Measurements from ENCODE around the gene NTPCR. TPM values are rescaled to one million over a fixed set of nuclear protein-coding genes. Genes with fewer than 3 reads are reported as not detected.

NTPCR gene
- total RNA-seq, 1 donor from 2014 or later = 54.5 TPM

DNA sequence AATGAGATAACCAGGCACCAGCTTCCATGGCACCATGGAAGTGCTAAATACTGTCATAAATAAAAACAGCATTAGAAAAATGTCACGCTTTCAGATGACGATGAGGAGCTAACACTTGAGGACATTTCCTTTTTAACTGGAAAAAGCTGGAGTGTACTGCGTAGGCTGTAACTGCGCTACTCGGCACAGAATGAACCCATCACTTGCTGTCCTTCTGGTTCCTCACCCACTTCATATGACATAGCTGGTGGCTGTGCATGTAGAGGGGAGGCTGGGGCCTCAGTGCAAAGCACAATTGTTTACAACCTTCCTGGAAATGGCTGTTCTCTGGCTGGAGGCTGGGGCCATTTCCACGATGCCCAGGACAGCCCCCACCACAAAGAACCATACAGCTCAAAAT lies 55.7 kb downstream of the NTPCR start:
- Histone ChIP-seq H3K79me2 (ENCODE audit: insufficient read depth, low read length) (no peaks in the 10 kb centered on the region), H3K4me1 (ENCODE audit: insufficient read depth, low read length) (no peaks in the 10 kb centered on the region), H3K9ac (ENCODE audit: low read length) (no peak overlapping the region), H3K4me3 (ENCODE audit: insufficient read depth, low read depth, low read length) (no peak overlapping the region), H4K20me1 (ENCODE audit: insufficient read depth, low read length) (no peaks in the 10 kb centered on the region), H3K9me3 (ENCODE audit: insufficient read depth, low read depth, low read length) (no peaks in the 10 kb centered on the region), H3K27ac (ENCODE audit: low read depth, low read length) (no peak overlapping the region), H3K4me2 (ENCODE audit: low read length) (no peak overlapping the region), H3K36me3 (ENCODE audit: insufficient read depth, low read length) (no peaks in the 10 kb centered on the region), H3K27me3 (ENCODE audit: insufficient read depth, low read length) (no peaks in the 10 kb centered on the region), H2AFZ (ENCODE audit: low read depth, low read length) (no peak overlapping the region)
- H3K36me3 Mint-ChIP-seq (ENCODE audit: low read depth, unreplicated experiment) = peaks cover 5% of the 10 kb centered on the region
- H3K9me3 Mint-ChIP-seq (ENCODE audit: unreplicated experiment) = no peaks in the 10 kb centered on the region
- no peak for TF ChIP-seq EZH2 (IDR thresholded peaks at IDR 0.05; ENCODE audit: insufficient read depth, low read length)
- no peak for TF ChIP-seq CTCF (IDR thresholded peaks at IDR 0.05; ENCODE audit: insufficient read depth, low read depth, low read length)
- FAIRE-seq = no peak
- DNase-seq (ENCODE audit: low read depth) = no peak
- H3K27me3 Mint-ChIP-seq (ENCODE audit: low read depth, unreplicated experiment) = no peaks in the 10 kb centered on the region
- no peak overlapping the region for H3K27ac Mint-ChIP-seq (ENCODE audit: unreplicated experiment)
- H3K4me1 Mint-ChIP-seq (ENCODE audit: low read depth, unreplicated experiment) = peaks cover 30% of the 10 kb centered on the region
- H3K4me3 Mint-ChIP-seq (ENCODE audit: unreplicated experiment) = no peak overlapping the region

DNA sequence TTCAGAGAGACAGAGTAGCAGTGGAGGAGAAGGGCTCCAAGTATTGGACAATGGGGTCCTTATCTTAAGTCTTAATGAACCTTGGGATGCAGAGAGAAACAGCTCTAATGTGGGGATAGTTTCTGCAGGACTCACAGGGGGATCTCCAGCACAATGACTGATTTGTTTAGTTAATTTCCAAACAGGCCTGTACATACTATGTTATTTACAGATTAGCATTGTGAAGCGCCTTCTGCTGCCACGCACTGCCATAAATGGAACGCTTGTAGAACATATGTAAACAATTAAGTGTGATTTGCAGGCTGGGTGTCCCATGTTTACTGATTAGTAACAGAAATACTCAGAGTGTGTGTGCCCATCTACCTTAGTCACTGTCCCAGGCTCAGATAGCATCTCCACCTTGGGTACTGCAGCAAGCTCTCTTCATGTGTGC lies 56.1 kb downstream of the NTPCR start:
- Histone ChIP-seq H3K4me1 (ENCODE audit: insufficient read depth, low read length) (no peaks in the 10 kb centered on the region), H3K9me3 (ENCODE audit: insufficient read depth, low read depth, low read length) (no peaks in the 10 kb centered on the region), H3K4me2 (ENCODE audit: low read length) (no peak overlapping the region), H3K27ac (ENCODE audit: low read depth, low read length) (no peak overlapping the region), H3K36me3 (ENCODE audit: insufficient read depth, low read length) (no peaks in the 10 kb centered on the region), H3K9ac (ENCODE audit: low read length) (no peak overlapping the region), H2AFZ (ENCODE audit: low read depth, low read length) (no peak overlapping the region), H4K20me1 (ENCODE audit: insufficient read depth, low read length) (no peaks in the 10 kb centered on the region), H3K79me2 (ENCODE audit: insufficient read depth, low read length) (no peaks in the 10 kb centered on the region), H3K4me3 (ENCODE audit: insufficient read depth, low read depth, low read length) (no peak overlapping the region), H3K27me3 (ENCODE audit: insufficient read depth, low read length) (no peaks in the 10 kb centered on the region)
- peaks cover 30% of the 10 kb centered on the region for H3K4me1 Mint-ChIP-seq (ENCODE audit: low read depth, unreplicated experiment)
- FAIRE-seq (no peak), DNase-seq (ENCODE audit: low read depth) (no peak)
- no peaks in the 10 kb centered on the region for H3K9me3 Mint-ChIP-seq (ENCODE audit: unreplicated experiment)
- H3K27me3 Mint-ChIP-seq (ENCODE audit: low read depth, unreplicated experiment) = no peaks in the 10 kb centered on the region
- H3K4me3 Mint-ChIP-seq (ENCODE audit: unreplicated experiment) = no peak overlapping the region
- H3K27ac Mint-ChIP-seq (ENCODE audit: unreplicated experiment) = no peak overlapping the region
- peaks cover 5% of the 10 kb centered on the region for H3K36me3 Mint-ChIP-seq (ENCODE audit: low read depth, unreplicated experiment)
- TF ChIP-seq CTCF (IDR thresholded peaks at IDR 0.05; ENCODE audit: insufficient read depth, low read depth, low read length) (no peak), EZH2 (IDR thresholded peaks at IDR 0.05; ENCODE audit: insufficient read depth, low read length) (no peak)

DNA sequence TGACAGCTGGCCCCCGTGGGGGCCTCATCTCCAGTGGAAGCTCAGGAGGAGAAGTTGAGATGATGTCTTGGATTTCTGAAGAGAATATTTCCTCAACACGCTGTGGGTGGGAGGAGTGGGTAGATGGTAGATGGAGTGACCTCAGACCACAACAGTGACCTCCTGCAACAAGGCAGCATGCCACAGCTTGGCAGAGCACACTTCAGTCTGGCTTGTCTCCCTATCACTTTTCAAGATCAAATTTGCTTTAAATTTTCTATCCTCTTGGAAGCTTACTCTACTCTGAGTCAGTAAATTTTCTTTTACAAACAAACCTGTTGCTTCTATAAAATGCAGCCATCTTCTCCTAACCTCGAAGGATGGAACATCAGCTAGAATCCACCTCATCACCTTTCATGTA lies 59.7 kb downstream of the NTPCR start:
- Histone ChIP-seq H3K4me3 (ENCODE audit: insufficient read depth, low read depth, low read length) (no peak overlapping the region), H3K4me1 (ENCODE audit: insufficient read depth, low read length) (no peaks in the 10 kb centered on the region), H3K4me2 (ENCODE audit: low read length) (no peak overlapping the region), H4K20me1 (ENCODE audit: insufficient read depth, low read length) (no peaks in the 10 kb centered on the region), H3K27me3 (ENCODE audit: insufficient read depth, low read length) (no peaks in the 10 kb centered on the region), H3K9me3 (ENCODE audit: insufficient read depth, low read depth, low read length) (no peaks in the 10 kb centered on the region), H3K36me3 (ENCODE audit: insufficient read depth, low read length) (peaks cover 3% of the 10 kb centered on the region), H3K9ac (ENCODE audit: low read length) (no peak overlapping the region), H3K27ac (ENCODE audit: low read depth, low read length) (no peak overlapping the region), H2AFZ (ENCODE audit: low read depth, low read length) (no peak overlapping the region), H3K79me2 (ENCODE audit: insufficient read depth, low read length) (no peaks in the 10 kb centered on the region)
- Mint-ChIP-seq H3K4me1 (ENCODE audit: low read depth, unreplicated experiment) (peaks cover 30% of the 10 kb centered on the region), H3K27ac (ENCODE audit: unreplicated experiment) (no peak overlapping the region), H3K36me3 (ENCODE audit: low read depth, unreplicated experiment) (peaks cover 17% of the 10 kb centered on the region), H3K4me3 (ENCODE audit: unreplicated experiment) (no peak overlapping the region), H3K27me3 (ENCODE audit: low read depth, unreplicated experiment) (peaks cover 3% of the 10 kb centered on the region), H3K9me3 (ENCODE audit: unreplicated experiment) (no peaks in the 10 kb centered on the region)
- no peak for TF ChIP-seq EZH2 (IDR thresholded peaks at IDR 0.05; ENCODE audit: insufficient read depth, low read length)
- no peak for TF ChIP-seq CTCF (IDR thresholded peaks at IDR 0.05; ENCODE audit: insufficient read depth, low read depth, low read length)
- DNase-seq (ENCODE audit: low read depth) (peak; percentile 10), FAIRE-seq (no peak)
